Naive thymus-derived CD4-positive, alpha-beta T cell (primary cell): ENCODE data around the gene MLC1. TPM values are rescaled to one million over a fixed set of nuclear protein-coding genes. Genes with fewer than 3 reads are reported as not detected.

Source experiments
- ATAC-seq: fragments of 150-1000 bp; cut with Tn5 transposase; 2 replicates; pipeline ENCODE4 v1.10.0; 2021; ENCODE audit warnings: mild to moderate bottlenecking, moderate library complexity
- CTCF ChIA-PET: fragments of 350-600 bp; sonication (Branson Sonifier 250); formaldehyde crosslinking; loops from one replicate; lab custom pipeline; 2021; ENCODE audit warnings: antibody characterized with exemption; lab: Charles Lee
- POLR2A ChIA-PET: fragments of 350-600 bp; sonication (Branson Sonifier 250); formaldehyde crosslinking; loops from one replicate; lab custom pipeline; 2021; ENCODE audit warnings: antibody characterized with exemption, inconsistent platforms; lab: Charles Lee
- DNase-seq, 9 donors: peaks; one replicate each; pipeline versions ENCODE4 v3.0.0 to v3.0.0-alpha.2; 2020 to 2022; ENCODE audit warnings: mixed read lengths in 1 of 9
- H3K27ac ChIP-seq: one replicate; pipeline ENCODE4 v1.7.0; 2013; ENCODE audit warnings: mild to moderate bottlenecking, low read depth, low read length, moderate library complexity
- H3K27me3 ChIP-seq, 2 donors: one replicate each; pipeline ENCODE4 v1.7.0; 2013; ENCODE audit warnings: low read length in 2 of 2, mild to moderate bottlenecking in 2 of 2, moderate library complexity in 2 of 2; ENCODE audit not compliant: control insufficient read depth in 2 of 2, insufficient read depth in 2 of 2
- H3K36me3 ChIP-seq, 3 experiments: 1 replicate in 2 of 3; 2 replicates in 1 of 3; pipeline ENCODE4 v1.7.0; 2013; ENCODE audit warnings: low read length in 3 of 3, mild to moderate bottlenecking in 3 of 3, moderate library complexity in 1 of 3; ENCODE audit not compliant: insufficient read depth in 3 of 3, control insufficient read depth in 2 of 3
- H3K4me1 ChIP-seq, 2 donors: one replicate each; pipeline ENCODE4 v1.7.0; 2013; ENCODE audit warnings: low read length in 2 of 2, mild to moderate bottlenecking in 2 of 2, moderate library complexity in 1 of 2; ENCODE audit not compliant: control insufficient read depth in 2 of 2, insufficient read depth in 2 of 2
- H3K4me3 ChIP-seq: 2 replicates; pipeline ENCODE4 v1.7.0; 2013; ENCODE audit warnings: mild to moderate bottlenecking, low read length
- H3K9me3 ChIP-seq, 3 experiments: 1 replicate in 2 of 3; 2 replicates in 1 of 3; pipeline ENCODE4 v1.7.0; 2013; ENCODE audit warnings: low read length in 3 of 3; ENCODE audit not compliant: control insufficient read depth in 2 of 3
- H3K27ac Mint-ChIP-seq, 9 donors: one replicate each; pipeline ENCODE4 v1.8.0; 2020 to 2022; ENCODE audit warnings: mixed read lengths in 9 of 9, mild to moderate bottlenecking in 8 of 9, moderate library complexity in 5 of 9, inconsistent platforms in 2 of 9
- H3K27me3 Mint-ChIP-seq, 5 donors: one replicate each; pipeline ENCODE4 v1.8.0; 2021 to 2022; ENCODE audit warnings: mixed read lengths in 5 of 5, mild to moderate bottlenecking in 1 of 5
- H3K36me3 Mint-ChIP-seq, 5 donors: one replicate each; pipeline ENCODE4 v1.8.0; 2020 to 2022; ENCODE audit warnings: mixed read lengths in 5 of 5, mild to moderate bottlenecking in 3 of 5, inconsistent platforms in 1 of 5
- H3K4me1 Mint-ChIP-seq, 7 donors: one replicate each; pipeline ENCODE4 v1.8.0; 2020 to 2022; ENCODE audit warnings: mixed read lengths in 7 of 7, mild to moderate bottlenecking in 3 of 7, inconsistent platforms in 1 of 7
- H3K4me3 Mint-ChIP-seq, 10 donors: one replicate each; pipeline ENCODE4 v1.8.0; 2020 to 2022; ENCODE audit warnings: mild to moderate bottlenecking in 10 of 10, mixed read lengths in 10 of 10, moderate library complexity in 6 of 10, inconsistent platforms in 2 of 10
- H3K9me3 Mint-ChIP-seq, 11 donors: one replicate each; pipeline ENCODE4 v1.8.0; 2020 to 2022; ENCODE audit warnings: mixed read lengths in 11 of 11, mild to moderate bottlenecking in 4 of 11, inconsistent platforms in 1 of 11, moderate library complexity in 1 of 11
- intact Hi-C, 2 donors: fragments of 100-400 bp; cut with micrococcal nuclease; formaldehyde crosslinking; loops; one replicate each; pipeline ENCODE4 v1.15.1; 2023
- polyA plus RNA-seq, 2 donors: library from polyadenylated mRNA; unstranded; fragments of 300-500 nt; fragmentation: Illumina TruSeq; gene quantifications; one replicate each; pipeline ENCODE4 v1.2.3, GENCODE V29; 2021
- total RNA-seq, 6 experiments: library from RNA in 5 of 6; stranded (reverse) in 5 of 6; gene quantifications; 1 replicate in 5 of 6; 2 replicates in 1 of 6; pipeline ENCODE4 v1.2.3 and lab custom pipeline; 2021 to 2026

MLC1 gene
- total and polyA plus RNA-seq, 7 experiments from 2014 or later, result 0.08 to 7.2 (median 0.48) TPM; not detected in 2

DNA sequence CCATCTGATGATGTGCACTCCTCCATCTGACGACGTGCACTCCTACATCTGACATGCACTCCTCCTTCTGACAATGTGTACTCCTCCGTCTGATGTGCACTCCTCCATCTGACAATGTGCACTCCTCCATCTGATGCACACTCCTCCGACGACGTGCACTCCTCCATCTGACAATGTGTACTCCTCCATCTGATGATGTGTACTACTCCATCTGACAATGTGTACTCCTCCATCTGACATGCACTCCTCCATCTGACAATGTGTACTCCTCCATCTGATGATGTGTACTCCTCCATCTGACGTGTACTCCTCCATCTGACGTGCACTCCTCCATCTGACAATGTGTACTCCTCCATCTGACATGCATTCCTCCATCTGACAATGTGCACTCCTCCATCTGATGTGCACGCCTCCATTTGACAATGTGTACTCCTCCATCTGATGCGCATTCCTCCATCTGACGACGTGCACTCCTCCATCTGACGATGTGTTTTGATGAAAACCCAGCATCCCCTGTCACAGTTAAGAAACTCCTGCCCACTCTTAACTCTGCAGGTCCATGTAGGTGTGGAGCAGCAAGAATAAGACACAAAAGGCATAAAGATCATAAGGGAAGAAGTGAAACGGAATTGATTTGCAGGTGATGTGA lies 62.9 kb downstream of the MLC1 start:
- POLR2A ChIA-PET, result no interaction called here
- CTCF ChIA-PET, result no interaction called here
- Mint-ChIP-seq H3K4me3 (no peak overlapping the region), H3K9me3 (peaks cover 0 to 3% (median 0%) of the 10 kb centered on the region in 11 donors), H3K4me1 (peaks cover 0 to 23% (median 14%) of the 10 kb centered on the region in 7 donors), H3K27me3 (peaks cover 0 to 7% (median 4%) of the 10 kb centered on the region in 5 donors), H3K27ac (no peak overlapping the region), H3K36me3 (peaks cover 0 to 2% (median 0%) of the 10 kb centered on the region in 5 donors)
- intact Hi-C loops, result no loop called here
- Histone ChIP-seq H3K27me3 (no peaks in the 10 kb centered on the region), H3K27ac (no peak overlapping the region), H3K4me1 (peaks cover 9 to 23% of the 10 kb centered on the region in 2 donors), H3K36me3 (no peaks in the 10 kb centered on the region), H3K9me3 (no peaks in the 10 kb centered on the region), H3K4me3 (no peak overlapping the region)
- no peak for ATAC-seq
- DNase-seq, result no peak

DNA sequence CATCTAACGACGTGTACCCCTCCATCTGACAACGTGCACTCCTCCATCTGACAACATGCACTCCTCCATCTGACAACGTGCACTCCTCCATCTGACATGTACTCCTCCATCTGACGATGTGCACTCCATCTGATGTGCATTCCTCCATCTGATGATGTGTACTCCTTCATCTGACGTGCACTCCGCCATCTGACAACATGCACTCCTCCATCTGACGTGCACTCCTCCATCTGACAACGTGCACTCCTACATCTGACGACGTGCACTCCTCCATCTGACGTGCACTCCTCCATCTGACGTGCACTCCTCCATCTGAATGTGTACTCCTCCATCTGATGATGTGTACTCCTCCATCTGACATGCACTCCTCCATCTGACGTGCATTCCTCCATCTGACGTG lies 64.6 kb downstream of the MLC1 start:
- no peaks in the 10 kb centered on the region for H3K9me3 ChIP-seq
- ATAC-seq (no peak), DNase-seq (no peak)
- H3K4me1 ChIP-seq, result peaks cover 9 to 39% of the 10 kb centered on the region in 2 donors
- H3K36me3 Mint-ChIP-seq, result peaks cover 0 to 2% (median 0%) of the 10 kb centered on the region in 5 donors
- intact Hi-C loops, result no loop called here
- no peak overlapping the region for H3K4me3 Mint-ChIP-seq
- ChIA-PET CTCF (no interaction called here), POLR2A (no interaction called here)
- no peak overlapping the region for H3K27ac ChIP-seq
- peaks cover 0 to 27% (median 14%) of the 10 kb centered on the region in 7 donors for H3K4me1 Mint-ChIP-seq
- no peak overlapping the region for H3K27ac Mint-ChIP-seq
- peaks cover 0 to 10% (median 0%) of the 10 kb centered on the region in 5 donors for H3K27me3 Mint-ChIP-seq
- H3K27me3 ChIP-seq, result no peaks in the 10 kb centered on the region
- no peaks in the 10 kb centered on the region for H3K36me3 ChIP-seq
- no peak overlapping the region for H3K4me3 ChIP-seq
- peaks cover 0 to 3% (median 0%) of the 10 kb centered on the region in 11 donors for H3K9me3 Mint-ChIP-seq

DNA sequence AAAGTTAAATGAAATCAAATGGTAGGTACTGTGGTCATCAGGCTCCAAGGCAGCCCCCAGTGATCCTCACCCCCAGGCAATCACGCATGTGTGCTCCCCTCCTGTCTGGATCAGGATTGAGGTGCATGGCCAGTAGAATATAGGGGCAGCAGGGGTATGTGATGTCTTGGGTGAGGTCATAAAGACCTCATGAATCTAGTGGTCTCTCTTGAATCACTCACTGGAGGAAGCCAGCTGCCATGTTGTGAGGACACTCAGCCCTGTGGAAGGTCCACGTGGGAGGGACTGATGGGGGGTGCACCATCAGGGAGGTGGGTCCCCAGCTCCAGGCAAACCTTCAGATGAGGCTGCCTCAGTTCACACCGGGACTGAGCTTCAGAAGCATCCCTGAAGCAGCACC lies 65.9 kb downstream of the MLC1 start:
- H3K27me3 Mint-ChIP-seq, result peaks cover 0 to 11% (median 0%) of the 10 kb centered on the region in 5 donors
- no peaks in the 10 kb centered on the region for H3K36me3 ChIP-seq
- peaks cover 15 to 39% of the 10 kb centered on the region in 2 donors for H3K4me1 ChIP-seq
- ATAC-seq, result peak; percentile 13
- H3K36me3 Mint-ChIP-seq, result peaks cover 0 to 2% (median 0%) of the 10 kb centered on the region in 5 donors
- peaks cover 0 to 3% (median 0%) of the 10 kb centered on the region in 11 donors for H3K9me3 Mint-ChIP-seq
- H3K4me3 ChIP-seq, result no peak overlapping the region
- H3K27me3 ChIP-seq, result no peaks in the 10 kb centered on the region
- peak overlapping the region in 4 of 10 donors; percentile 5 to 54 (median 41) for H3K4me3 Mint-ChIP-seq
- H3K4me1 Mint-ChIP-seq, result peaks cover 0 to 27% (median 14%) of the 10 kb centered on the region in 7 donors
- H3K27ac ChIP-seq, result no peak overlapping the region
- no peak for DNase-seq
- intact Hi-C loops, result no loop called here
- peak overlapping the region in 4 of 9 donors; percentile 3 to 69 (median 45) for H3K27ac Mint-ChIP-seq
- ChIA-PET CTCF (no interaction called here), POLR2A (no interaction called here)
- H3K9me3 ChIP-seq, result no peaks in the 10 kb centered on the region

DNA sequence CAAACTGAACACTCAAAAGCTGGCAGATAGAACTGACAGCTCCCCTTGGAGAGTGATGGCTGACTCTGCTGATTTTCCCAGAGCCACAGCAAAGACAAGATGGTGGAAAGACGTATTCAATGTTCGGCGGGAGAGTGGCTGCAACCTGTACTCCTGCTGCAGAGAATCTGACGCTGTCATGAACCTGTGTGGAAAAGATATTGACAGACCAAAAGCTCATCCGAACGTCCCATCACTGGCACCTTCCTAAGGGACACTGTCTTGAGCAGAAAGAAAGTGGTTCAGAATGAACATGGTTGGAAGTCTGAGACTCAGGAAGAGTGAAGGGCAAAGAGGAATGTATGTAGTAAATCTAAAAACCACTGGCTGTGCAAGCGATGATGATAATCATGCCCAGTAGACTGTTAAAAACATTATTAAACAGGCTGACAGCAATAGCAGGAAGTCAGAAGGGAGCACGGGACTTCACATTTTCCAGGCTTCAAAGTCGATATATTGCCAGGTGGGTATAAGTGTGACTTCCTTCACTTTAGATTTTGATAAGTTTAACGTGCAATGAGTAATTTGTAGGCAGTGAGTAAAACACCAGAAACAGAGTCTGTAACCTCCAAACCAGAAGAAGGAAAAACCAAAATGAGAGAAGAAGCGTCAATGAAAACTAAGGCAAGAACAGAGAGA lies 66.5 kb downstream of the MLC1 start:
- peaks cover 0 to 2% (median 0%) of the 10 kb centered on the region in 5 donors for H3K36me3 Mint-ChIP-seq
- peak; percentile 66 for ATAC-seq
- Histone ChIP-seq H3K36me3 (no peaks in the 10 kb centered on the region), H3K4me1 (peaks cover 16 to 39% of the 10 kb centered on the region in 2 donors), H3K27me3 (no peaks in the 10 kb centered on the region), H3K27ac (peak overlapping the region; percentile 20), H3K9me3 (no peaks in the 10 kb centered on the region), H3K4me3 (peak overlapping the region; percentile 2)
- peaks cover 0 to 3% (median 0%) of the 10 kb centered on the region in 11 donors for H3K9me3 Mint-ChIP-seq
- H3K27ac Mint-ChIP-seq, result peak overlapping the region; percentile 3 to 82 (median 43)
- peaks cover 0 to 15% (median 0%) of the 10 kb centered on the region in 5 donors for H3K27me3 Mint-ChIP-seq
- peak in 3 of 9 donors; percentile 20 to 33 (median 24) for DNase-seq
- peaks cover 0 to 27% (median 14%) of the 10 kb centered on the region in 7 donors for H3K4me1 Mint-ChIP-seq
- POLR2A ChIA-PET, result interaction anchor here (0.6 kb wide), 1 partner anchor 73 kb away, joined by 3 read pairs; no protein-coding TSS in a partner anchor
- peak overlapping the region in 8 of 10 donors; percentile 0 to 54 (median 18) for H3K4me3 Mint-ChIP-seq
- CTCF ChIA-PET, result interaction anchor here (1.5 kb wide), 1 partner anchor 12 kb away, joined by 3 read pairs; no protein-coding TSS in a partner anchor
- intact Hi-C loops, result no loop called here

DNA sequence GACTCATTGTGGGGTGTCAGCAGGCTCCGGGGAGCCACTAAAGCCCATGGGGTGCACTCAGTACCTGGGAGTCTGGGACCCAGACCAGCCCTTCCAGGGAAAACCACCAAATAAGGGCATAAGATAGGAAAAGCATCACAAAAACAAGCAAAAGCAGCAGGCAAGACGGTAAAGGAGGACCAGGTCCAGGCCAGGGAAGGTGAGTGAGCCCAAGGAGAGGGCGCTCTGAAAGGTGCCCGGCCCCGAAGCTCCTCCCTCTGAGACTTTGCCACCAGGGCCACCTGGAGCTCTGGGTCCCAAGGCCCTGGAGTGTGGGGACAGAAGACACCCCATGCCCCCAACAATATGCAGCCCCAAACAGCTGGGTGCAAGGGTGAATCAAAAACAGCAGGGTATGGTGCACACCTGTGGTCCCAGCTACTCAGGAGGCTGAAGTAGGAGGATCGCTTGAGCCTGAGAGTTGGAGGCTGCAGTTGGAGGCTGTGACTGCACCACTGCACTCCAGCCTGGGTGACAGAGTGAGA lies 67.5 kb downstream of the MLC1 start:
- peaks cover 16 to 39% of the 10 kb centered on the region in 2 donors for H3K4me1 ChIP-seq
- ATAC-seq (no peak), DNase-seq (no peak)
- Mint-ChIP-seq H3K36me3 (peaks cover 0 to 2% (median 0%) of the 10 kb centered on the region in 5 donors), H3K27me3 (peaks cover 0 to 15% (median 3%) of the 10 kb centered on the region in 5 donors), H3K27ac (peak overlapping the region in 2 of 9 donors; percentile 43 to 69), H3K4me3 (peak overlapping the region in 2 of 10 donors; percentile 25 to 54), H3K9me3 (peaks cover 0 to 3% (median 0%) of the 10 kb centered on the region in 11 donors), H3K4me1 (peaks cover 0 to 27% (median 14%) of the 10 kb centered on the region in 7 donors)
- H3K9me3 ChIP-seq, result no peaks in the 10 kb centered on the region
- H3K36me3 ChIP-seq, result no peaks in the 10 kb centered on the region
- no peaks in the 10 kb centered on the region for H3K27me3 ChIP-seq
- POLR2A ChIA-PET, result interaction anchor here (0.6 kb wide), 1 partner anchor 214 kb away, joined by 3 read pairs; no protein-coding TSS in a partner anchor
- CTCF ChIA-PET, result interaction anchor here (0.5 to 1.5 kb wide), 2 partner anchors 13 to 49 kb away, joined by 3 to 4 read pairs; no protein-coding TSS in a partner anchor
- H3K4me3 ChIP-seq, result no peak overlapping the region
- H3K27ac ChIP-seq, result no peak overlapping the region
- intact Hi-C loops, result no loop called here

DNA sequence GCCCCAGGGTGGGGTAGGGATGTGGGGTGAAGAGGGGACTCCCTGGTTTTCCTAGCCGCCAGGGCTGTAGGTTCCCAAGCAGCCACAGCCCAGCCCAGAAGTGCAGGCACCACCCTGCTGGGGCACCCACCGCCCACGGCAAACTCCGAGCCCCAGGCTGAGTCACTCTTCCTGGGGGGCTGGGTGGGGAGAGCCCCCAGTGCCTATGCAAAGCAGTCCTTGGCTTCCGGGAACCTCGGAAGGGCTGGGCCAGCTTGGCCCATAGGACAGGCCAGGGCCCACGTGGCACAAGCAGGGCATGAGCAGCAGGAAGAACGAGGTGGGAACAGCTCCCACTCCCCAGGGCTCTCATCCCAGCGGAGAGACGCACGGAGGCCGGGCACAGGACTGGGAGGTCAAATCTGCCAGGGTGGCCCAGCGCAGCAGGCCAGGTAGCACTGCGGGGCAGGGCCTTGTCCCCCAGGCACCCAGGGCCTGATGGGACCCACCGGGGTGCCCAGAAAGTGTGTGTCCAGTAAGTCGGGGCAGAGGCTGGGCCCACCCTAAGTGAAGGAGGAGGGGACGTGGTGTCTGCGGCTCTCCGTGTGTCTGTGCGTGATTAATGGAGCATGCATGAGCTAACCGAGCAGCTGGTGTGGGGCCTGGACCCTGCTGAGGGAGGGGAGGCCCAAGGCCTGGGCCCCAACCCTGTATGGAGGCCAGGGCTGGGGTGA lies 68.1 kb downstream of the MLC1 start:
- H3K27me3 Mint-ChIP-seq, result peaks cover 0 to 15% (median 3%) of the 10 kb centered on the region in 5 donors
- H3K4me3 ChIP-seq, result no peak overlapping the region
- H3K27ac Mint-ChIP-seq, result peak overlapping the region in 1 of 9 donors; percentile 43
- no peaks in the 10 kb centered on the region for H3K9me3 ChIP-seq
- H3K9me3 Mint-ChIP-seq, result peaks cover 0 to 3% (median 0%) of the 10 kb centered on the region in 11 donors
- ATAC-seq (peak; percentile 27), DNase-seq (peak in 1 of 9 donors; percentile 72)
- peaks cover 16 to 39% of the 10 kb centered on the region in 2 donors for H3K4me1 ChIP-seq
- H3K27ac ChIP-seq, result no peak overlapping the region
- peaks cover 0 to 2% (median 0%) of the 10 kb centered on the region in 5 donors for H3K36me3 Mint-ChIP-seq
- intact Hi-C loops, result no loop called here
- ChIA-PET POLR2A (interaction anchor here (0.6 kb wide), 1 partner anchor 214 kb away, joined by 3 read pairs; no protein-coding TSS in a partner anchor), CTCF (interaction anchor here (0.5 to 1.5 kb wide), 2 partner anchors 13 to 48 kb away, joined by 3 to 4 read pairs; no protein-coding TSS in a partner anchor)
- H3K36me3 ChIP-seq, result no peaks in the 10 kb centered on the region
- H3K4me3 Mint-ChIP-seq, result peak overlapping the region in 2 of 10 donors; percentile 25 to 54
- H3K27me3 ChIP-seq, result no peaks in the 10 kb centered on the region
- H3K4me1 Mint-ChIP-seq, result peaks cover 0 to 27% (median 14%) of the 10 kb centered on the region in 7 donors
